MCF 10A (cell line): ENCODE measurements around the gene EYA3. TPM values are rescaled to one million over a fixed set of nuclear protein-coding genes. Genes with fewer than 3 reads are reported as not detected.
A peak's percentile ranks its signal among the peaks of the same experiment; 100 is the strongest.

Experiments
- BruUV-seq: library from RNA; stranded (reverse); fragments of 400-500 nt; replicated peaks from 2 replicates; lab custom pipeline; 2021; lab: Mats Ljungman, UMichigan
- CTCF ChIA-PET: fragments of 300-600 bp; sonication (Branson Sonifier 250); formaldehyde crosslinking; extraction: SDS; loops from one replicate; lab custom pipeline; 2021; ENCODE audit warnings: antibody characterized with exemption, inconsistent platforms; lab: Yijun Ruan, JAX
- POLR2A ChIA-PET: fragments of 300-600, 350-650 bp; sonication (Branson Sonifier 250); formaldehyde crosslinking; extraction: SDS; loops from one replicate; lab custom pipeline; 2020; ENCODE audit warnings: antibody characterized with exemption, inconsistent platforms; lab: Yijun Ruan, JAX
- DNase-seq: peaks from one replicate; pipeline ENCODE4 v3.0.0-alpha.2; 2018; ENCODE audit not compliant: unreplicated experiment
- H3K27ac Mint-ChIP-seq: one replicate; pipeline ENCODE4 v1.8.0; 2022; ENCODE audit warnings: mild to moderate bottlenecking, low read depth, mixed read lengths; ENCODE audit not compliant: unreplicated experiment
- H3K27me3 Mint-ChIP-seq: one replicate; pipeline ENCODE4 v1.8.0; 2022; ENCODE audit warnings: mixed read lengths; ENCODE audit not compliant: insufficient read depth, unreplicated experiment
- H3K36me3 Mint-ChIP-seq: one replicate; pipeline ENCODE4 v1.8.0; 2022; ENCODE audit warnings: mild to moderate bottlenecking, moderate library complexity, mixed read lengths; ENCODE audit not compliant: insufficient read depth, unreplicated experiment
- H3K4me1 Mint-ChIP-seq: one replicate; pipeline ENCODE4 v1.8.0; 2022; ENCODE audit warnings: mixed read lengths; ENCODE audit not compliant: insufficient read depth, unreplicated experiment
- H3K4me3 Mint-ChIP-seq: one replicate; pipeline ENCODE4 v1.8.0; 2022; ENCODE audit warnings: mild to moderate bottlenecking, moderate library complexity, mixed read lengths; ENCODE audit not compliant: unreplicated experiment
- H3K9me3 Mint-ChIP-seq: one replicate; pipeline ENCODE4 v1.8.0; 2022; ENCODE audit warnings: mixed read lengths; ENCODE audit not compliant: unreplicated experiment
- intact Hi-C: fragments of 100-400 bp; cut with micrococcal nuclease; formaldehyde crosslinking; loops from 2 replicates; pipeline ENCODE4 v1.14.1; 2022
- total RNA-seq: library from RNA; stranded (reverse); gene quantifications from 2 replicates; pipeline ENCODE4 v1.2.3, GENCODE V29; 2022
- TF ChIP-seq, protein P1 (sequence below): fragments of 200-600 bp; IDR thresholded peaks from one replicate; pipeline ENCODE4 v1.8.0; 2022; ENCODE audit warnings: antibody characterized with exemption, mild to moderate bottlenecking; ENCODE audit not compliant: unreplicated experiment

The EYA3 gene
- total RNA-seq, 1 experiment from 2014 or later = 14.4 TPM

GRCh38 chr1:28039341-28039740 is 49.1 kb downstream of the EYA3 start:
- Mint-ChIP-seq H3K9me3 (no peaks in the 10 kb centered on the region), H3K27me3 (no peaks in the 10 kb centered on the region), H3K4me1 (no peaks in the 10 kb centered on the region), H3K4me3 (no peak overlapping the region), H3K36me3 (peaks cover 41% of the 10 kb centered on the region), H3K27ac (no peak overlapping the region)
- no peak for DNase-seq
- intact Hi-C loops = no loop called here
- CTCF ChIA-PET = interaction anchor here (0.6 kb wide), 1 partner anchor 170 kb away, joined by 3 read pairs; no protein-coding TSS in a partner anchor
- POLR2A ChIA-PET = no interaction called here
- BruUV-seq = no TSS peak
- TF ChIP-seq, protein P1, sequence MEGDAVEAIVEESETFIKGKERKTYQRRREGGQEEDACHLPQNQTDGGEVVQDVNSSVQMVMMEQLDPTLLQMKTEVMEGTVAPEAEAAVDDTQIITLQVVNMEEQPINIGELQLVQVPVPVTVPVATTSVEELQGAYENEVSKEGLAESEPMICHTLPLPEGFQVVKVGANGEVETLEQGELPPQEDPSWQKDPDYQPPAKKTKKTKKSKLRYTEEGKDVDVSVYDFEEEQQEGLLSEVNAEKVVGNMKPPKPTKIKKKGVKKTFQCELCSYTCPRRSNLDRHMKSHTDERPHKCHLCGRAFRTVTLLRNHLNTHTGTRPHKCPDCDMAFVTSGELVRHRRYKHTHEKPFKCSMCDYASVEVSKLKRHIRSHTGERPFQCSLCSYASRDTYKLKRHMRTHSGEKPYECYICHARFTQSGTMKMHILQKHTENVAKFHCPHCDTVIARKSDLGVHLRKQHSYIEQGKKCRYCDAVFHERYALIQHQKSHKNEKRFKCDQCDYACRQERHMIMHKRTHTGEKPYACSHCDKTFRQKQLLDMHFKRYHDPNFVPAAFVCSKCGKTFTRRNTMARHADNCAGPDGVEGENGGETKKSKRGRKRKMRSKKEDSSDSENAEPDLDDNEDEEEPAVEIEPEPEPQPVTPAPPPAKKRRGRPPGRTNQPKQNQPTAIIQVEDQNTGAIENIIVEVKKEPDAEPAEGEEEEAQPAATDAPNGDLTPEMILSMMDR = no peak

GRCh38 chr1:28037946-28038345 is 50.5 kb downstream of the EYA3 start:
- Mint-ChIP-seq H3K27ac (no peak overlapping the region), H3K4me1 (no peaks in the 10 kb centered on the region), H3K9me3 (no peaks in the 10 kb centered on the region), H3K4me3 (no peak overlapping the region), H3K36me3 (peaks cover 41% of the 10 kb centered on the region), H3K27me3 (no peaks in the 10 kb centered on the region)
- TF ChIP-seq, protein P1 = no peak
- ChIA-PET POLR2A (interaction anchor here (1.0 kb wide), 1 partner anchor 264 kb away, joined by 4 read pairs; no protein-coding TSS in a partner anchor), CTCF (no interaction called here)
- intact Hi-C loops = loop anchor here (2.0 kb wide), 1 partner anchor 51 kb away; the partner anchor contains the start of gene EYA3
- BruUV-seq = no TSS peak
- no peak for DNase-seq

DNA sequence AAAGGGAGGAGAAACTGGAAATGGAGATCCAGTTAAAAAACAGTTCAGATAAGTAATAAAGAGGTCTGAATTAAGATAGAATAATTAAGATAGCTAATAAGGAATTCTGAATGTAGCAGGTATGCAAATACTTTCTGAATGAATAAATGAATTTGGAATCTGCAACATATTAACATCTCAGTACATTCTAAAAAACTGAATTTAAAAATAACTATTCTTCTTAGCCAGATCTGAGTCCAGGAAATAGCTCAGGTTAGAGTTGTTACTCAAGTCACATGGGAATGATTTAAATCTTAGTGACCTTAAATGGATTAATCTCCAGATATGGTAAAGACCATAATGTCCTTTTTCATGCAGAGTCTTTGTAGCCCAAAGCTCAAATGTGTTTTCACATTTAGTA is 51.2 kb downstream of the EYA3 start:
- no peaks in the 10 kb centered on the region for H3K9me3 Mint-ChIP-seq
- ChIA-PET CTCF (no interaction called here), POLR2A (interaction anchor here (1.0 kb wide), 1 partner anchor 263 kb away, joined by 4 read pairs; no protein-coding TSS in a partner anchor)
- TF ChIP-seq, protein P1 = no peak
- no peaks in the 10 kb centered on the region for H3K4me1 Mint-ChIP-seq
- BruUV-seq = no TSS peak
- H3K36me3 Mint-ChIP-seq = peaks cover 33% of the 10 kb centered on the region
- H3K27me3 Mint-ChIP-seq = no peaks in the 10 kb centered on the region
- intact Hi-C loops = loop anchor here (2.0 kb wide), 1 partner anchor 52 kb away; the partner anchor contains the start of gene EYA3
- H3K4me3 Mint-ChIP-seq = no peak overlapping the region
- no peak for DNase-seq
- peak overlapping the region; percentile 70 for H3K27ac Mint-ChIP-seq

GRCh38 chr1:28036431-28036830 is 52.0 kb downstream of the EYA3 start:
- Mint-ChIP-seq H3K36me3 (peaks cover 26% of the 10 kb centered on the region), H3K9me3 (no peaks in the 10 kb centered on the region), H3K4me1 (no peaks in the 10 kb centered on the region), H3K4me3 (no peak overlapping the region), H3K27ac (peak overlapping the region; percentile 70), H3K27me3 (no peaks in the 10 kb centered on the region)
- CTCF ChIA-PET = interaction anchor here (0.6 kb wide), 1 partner anchor 771 kb away, joined by 3 read pairs; no protein-coding TSS in a partner anchor
- peak; percentile 13 for DNase-seq
- POLR2A ChIA-PET = no interaction called here
- TF ChIP-seq, protein P1 = no peak
- intact Hi-C loops = loop anchor here (2.0 kb wide), 1 partner anchor 52 kb away; the partner anchor contains the start of gene EYA3
- no TSS peak for BruUV-seq
